ENCODE measurements around the gene PIPOX. TPM values are rescaled to one million over a fixed set of nuclear protein-coding genes. Genes with fewer than 3 reads are reported as not detected.

The PIPOX gene
- total and polyA plus RNA-seq, 4 experiments from 2014 or later: 0.29 to 3.6 (median 3.5) TPM; not detected in 1

DNA sequence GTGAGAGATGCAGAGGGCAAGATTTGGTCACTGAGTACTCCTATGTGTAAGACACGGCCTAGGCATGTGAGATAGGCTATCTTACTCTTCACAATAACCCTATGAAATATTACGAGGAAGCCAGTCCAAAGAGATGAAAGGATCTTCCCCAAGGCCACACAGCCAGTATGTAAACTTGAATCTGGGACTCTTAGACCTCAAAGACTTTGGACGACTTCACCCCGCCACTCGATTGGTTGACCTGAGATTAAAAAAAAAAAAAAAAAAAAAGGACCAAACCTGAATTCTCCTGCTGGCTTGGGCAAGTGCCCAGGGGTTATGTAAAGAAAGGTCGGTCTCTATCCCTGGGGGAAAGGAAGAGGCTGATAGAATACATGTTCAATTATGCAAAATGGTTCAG, 33.1 kb downstream of the PIPOX start:
- Mint-ChIP-seq H3K27ac (peak overlapping the region in 2 of 7 donors; percentile 35 to 53), H3K36me3 (peaks cover 8 to 45% of the 10 kb centered on the region in 2 donors), H3K4me3 (no peak overlapping the region), H3K4me1 (peaks cover 0 to 4% (median 2%) of the 10 kb centered on the region in 4 donors), H3K9me3 (no peaks in the 10 kb centered on the region), H3K27me3 (no peaks in the 10 kb centered on the region)
- Histone ChIP-seq H3K9me3 (ENCODE audit: control insufficient read depth in 1 of 2, low read length in 2 of 2) (no peaks in the 10 kb centered on the region), H3K27me3 (ENCODE audit: insufficient read depth, low read length) (no peaks in the 10 kb centered on the region), H3K4me3 (ENCODE audit: low read length in 2 of 2) (no peak overlapping the region), H3K27ac (ENCODE audit: low read depth, low read length) (no peak overlapping the region), H3K36me3 (ENCODE audit: insufficient read depth, low read length) (peaks cover 10% of the 10 kb centered on the region), H3K4me1 (ENCODE audit: insufficient read depth, low read length) (no peaks in the 10 kb centered on the region)
- ChIA-PET POLR2A (ENCODE audit: partially characterized antibody) (no interaction called here), CTCF (ENCODE audit: partially characterized antibody) (interaction anchor here (1.0 kb wide), 1 partner anchor 123 kb away, joined by 3 read pairs; no protein-coding TSS in a partner anchor)
- DNase-seq: no peak
- intact Hi-C loops (cut with micrococcal nuclease): no loop called here

DNA sequence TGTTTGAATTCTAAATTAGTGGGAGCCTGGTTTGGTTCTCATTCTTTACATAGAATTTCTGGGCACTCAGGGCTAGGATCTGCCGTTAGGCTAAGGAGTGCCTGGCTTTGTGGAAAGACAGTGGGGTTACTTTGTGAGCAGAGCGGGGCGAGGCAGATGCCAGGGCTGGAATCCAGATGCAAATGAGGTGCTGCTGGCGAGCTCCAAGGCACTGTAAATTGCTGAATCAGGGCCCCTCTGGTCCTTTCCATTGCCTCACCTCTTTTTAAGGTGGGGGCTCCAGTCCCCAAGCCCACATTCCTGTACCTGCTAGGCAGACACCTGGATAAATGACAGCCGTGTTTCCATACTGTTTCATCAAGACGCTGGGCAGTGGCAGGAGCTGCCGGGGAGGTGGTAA, 33.8 kb downstream of the PIPOX start:
- no peak overlapping the region for H3K27ac ChIP-seq (ENCODE audit: low read depth, low read length)
- H3K9me3 Mint-ChIP-seq: no peaks in the 10 kb centered on the region
- CTCF ChIA-PET (ENCODE audit: partially characterized antibody): interaction anchor here (1.0 kb wide), 1 partner anchor 124 kb away, joined by 3 read pairs; no protein-coding TSS in a partner anchor
- no peaks in the 10 kb centered on the region for H3K27me3 ChIP-seq (ENCODE audit: insufficient read depth, low read length)
- no peaks in the 10 kb centered on the region for H3K9me3 ChIP-seq (ENCODE audit: control insufficient read depth in 1 of 2, low read length in 2 of 2)
- DNase-seq: no peak
- intact Hi-C loops (cut with micrococcal nuclease): no loop called here
- H3K4me1 Mint-ChIP-seq: peaks cover 0 to 4% (median under 1%) of the 10 kb centered on the region in 4 donors
- H3K36me3 ChIP-seq (ENCODE audit: insufficient read depth, low read length): peaks cover 12% of the 10 kb centered on the region
- H3K36me3 Mint-ChIP-seq: peaks cover 14 to 51% of the 10 kb centered on the region in 2 donors
- no peaks in the 10 kb centered on the region for H3K4me1 ChIP-seq (ENCODE audit: insufficient read depth, low read length)
- peak overlapping the region in 2 of 7 donors; percentile 53 to 81 for H3K27ac Mint-ChIP-seq
- H3K27me3 Mint-ChIP-seq: no peaks in the 10 kb centered on the region
- H3K4me3 ChIP-seq (ENCODE audit: low read length in 2 of 2): no peak overlapping the region
- POLR2A ChIA-PET (ENCODE audit: partially characterized antibody): no interaction called here
- peak overlapping the region in 1 of 8 donors; percentile 28 for H3K4me3 Mint-ChIP-seq

DNA sequence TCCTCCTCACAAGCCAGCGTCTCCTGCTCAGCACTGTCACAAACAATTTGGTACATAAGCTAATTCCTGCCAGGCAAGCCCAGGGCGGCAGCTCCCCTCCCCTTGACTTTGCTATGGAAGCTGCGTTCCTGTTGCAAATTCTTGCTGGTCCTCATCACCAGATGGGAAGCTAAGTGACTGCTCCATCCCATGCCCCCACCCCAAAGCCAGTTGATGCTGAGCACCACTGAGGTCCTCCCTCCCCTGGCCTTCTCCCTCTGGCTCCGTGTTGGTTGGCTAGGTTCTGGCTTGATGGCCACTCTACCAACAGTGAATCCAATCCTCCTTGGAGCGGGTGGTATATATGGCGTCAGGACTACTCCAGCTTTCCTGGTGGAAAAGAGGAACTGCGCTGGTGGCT, 34.4 kb downstream of the PIPOX start:
- no peak for DNase-seq

DNA sequence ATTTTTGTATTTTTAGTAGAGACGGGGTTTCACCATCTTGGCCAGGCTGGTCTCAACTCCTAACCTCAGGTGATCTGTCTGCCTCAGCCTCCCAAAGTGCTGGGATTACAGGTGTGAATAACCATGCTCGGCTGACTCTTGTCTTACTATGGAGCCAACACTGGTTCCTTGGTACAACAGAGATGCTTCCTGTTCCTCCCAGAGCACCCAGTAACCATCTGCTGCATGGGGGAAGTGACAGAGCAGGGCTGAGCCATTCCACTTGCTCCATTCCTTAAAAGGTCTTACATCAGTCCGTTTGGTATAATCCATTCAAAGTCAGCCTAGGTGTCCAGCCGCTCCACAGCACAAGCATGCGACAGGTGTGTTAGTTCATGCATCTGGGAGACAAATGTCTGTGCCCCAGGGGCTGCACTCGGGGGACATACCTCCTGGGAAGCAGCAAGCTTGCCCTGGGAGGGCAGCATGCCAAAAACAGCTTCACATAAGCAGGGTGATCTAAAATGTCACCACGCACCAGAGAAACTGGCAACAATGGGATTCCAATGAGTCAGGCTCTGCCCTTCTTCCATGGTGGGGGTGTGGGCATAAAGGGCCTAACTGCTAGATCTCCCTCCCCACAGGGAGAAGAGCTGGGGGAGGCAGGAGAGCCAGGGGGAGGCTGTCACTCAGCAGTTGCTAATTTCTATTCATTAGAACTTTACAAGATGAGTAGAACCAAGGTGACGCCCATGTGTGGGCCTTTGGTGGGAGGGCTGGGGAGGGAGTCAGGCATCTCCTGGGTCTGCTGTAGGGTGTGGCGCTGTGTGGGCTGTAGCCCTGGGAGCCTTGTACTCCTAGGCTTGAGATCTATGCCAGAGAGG, 35.5 kb downstream of the PIPOX start:
- H3K4me1 Mint-ChIP-seq: no peaks in the 10 kb centered on the region
- peaks cover 19 to 53% of the 10 kb centered on the region in 2 donors for H3K36me3 Mint-ChIP-seq
- Histone ChIP-seq H3K4me1 (ENCODE audit: insufficient read depth, low read length) (no peaks in the 10 kb centered on the region), H3K9me3 (ENCODE audit: control insufficient read depth in 1 of 2, low read length in 2 of 2) (no peaks in the 10 kb centered on the region), H3K4me3 (ENCODE audit: low read length in 2 of 2) (no peak overlapping the region), H3K36me3 (ENCODE audit: insufficient read depth, low read length) (peaks cover 23% of the 10 kb centered on the region), H3K27ac (ENCODE audit: low read depth, low read length) (no peak overlapping the region), H3K27me3 (ENCODE audit: insufficient read depth, low read length) (no peaks in the 10 kb centered on the region)
- H3K27ac Mint-ChIP-seq: peak overlapping the region in 1 of 7 donors; percentile 35
- ChIA-PET POLR2A (ENCODE audit: partially characterized antibody) (interaction anchor here (1.4 kb wide), 1 partner anchor 16 kb away, joined by 4 read pairs; no protein-coding TSS in a partner anchor), CTCF (ENCODE audit: partially characterized antibody) (interaction anchor here (0.8 to 1.7 kb wide), 3 partner anchors 34 to 113 kb away, joined by 3 to 9 read pairs (median 3); no protein-coding TSS in a partner anchor)
- no peak for DNase-seq
- no peaks in the 10 kb centered on the region for H3K9me3 Mint-ChIP-seq
- intact Hi-C loops (cut with micrococcal nuclease): no loop called here
- no peak overlapping the region for H3K4me3 Mint-ChIP-seq
- H3K27me3 Mint-ChIP-seq: no peaks in the 10 kb centered on the region

More for the DNA sequence above, 34.4 kb downstream of the PIPOX start:
- H3K36me3 Mint-ChIP-seq: peaks cover 16 to 55% of the 10 kb centered on the region in 2 donors
- Histone ChIP-seq H3K36me3 (ENCODE audit: insufficient read depth, low read length) (peaks cover 18% of the 10 kb centered on the region), H3K4me1 (ENCODE audit: insufficient read depth, low read length) (no peaks in the 10 kb centered on the region), H3K9me3 (ENCODE audit: control insufficient read depth in 1 of 2, low read length in 2 of 2) (no peaks in the 10 kb centered on the region), H3K27me3 (ENCODE audit: insufficient read depth, low read length) (no peaks in the 10 kb centered on the region), H3K27ac (ENCODE audit: low read depth, low read length) (no peak overlapping the region), H3K4me3 (ENCODE audit: low read length in 2 of 2) (no peak overlapping the region)
- no peaks in the 10 kb centered on the region for H3K27me3 Mint-ChIP-seq
- peak overlapping the region in 1 of 7 donors; percentile 59 for H3K27ac Mint-ChIP-seq
- CTCF ChIA-PET (ENCODE audit: partially characterized antibody): interaction anchor here (1.0 kb wide), 1 partner anchor 111 kb away, joined by 3 read pairs; no protein-coding TSS in a partner anchor
- H3K9me3 Mint-ChIP-seq: no peaks in the 10 kb centered on the region
- no peak overlapping the region for H3K4me3 Mint-ChIP-seq
- peaks cover 0 to 4% (median under 1%) of the 10 kb centered on the region in 4 donors for H3K4me1 Mint-ChIP-seq
- POLR2A ChIA-PET (ENCODE audit: partially characterized antibody): no interaction called here
- intact Hi-C loops (cut with micrococcal nuclease): no loop called here

DNA sequence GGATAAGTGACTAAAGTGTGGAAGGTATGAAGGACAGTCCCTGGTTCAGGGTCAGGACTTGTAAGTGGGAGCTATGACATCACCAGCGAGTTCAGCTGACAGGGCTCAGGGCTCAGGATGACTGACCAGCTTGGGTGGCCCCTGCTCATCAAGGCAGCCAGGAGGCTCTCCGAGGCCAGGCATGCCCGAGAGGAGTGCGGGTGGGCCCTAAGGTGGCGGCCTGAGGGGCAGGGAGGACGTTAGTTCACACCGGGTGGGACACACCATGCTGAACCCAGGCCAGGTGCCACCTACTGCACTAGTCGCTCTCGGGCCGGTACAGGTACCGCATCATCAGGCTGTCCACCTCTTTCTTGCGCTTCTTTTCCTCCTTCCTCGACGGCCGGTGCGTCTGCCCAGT, 36.5 kb downstream of the PIPOX start:
- peaks cover 28% of the 10 kb centered on the region for H3K36me3 ChIP-seq (ENCODE audit: insufficient read depth, low read length)
- H3K27ac Mint-ChIP-seq: no peak overlapping the region
- H3K27me3 ChIP-seq (ENCODE audit: insufficient read depth, low read length): no peaks in the 10 kb centered on the region
- CTCF ChIA-PET (ENCODE audit: partially characterized antibody): interaction anchor here (0.8 to 1.7 kb wide), 2 partner anchors 33 to 114 kb away, joined by 3 to 9 read pairs; no protein-coding TSS in a partner anchor
- intact Hi-C loops (cut with micrococcal nuclease): no loop called here
- no peak overlapping the region for H3K27ac ChIP-seq (ENCODE audit: low read depth, low read length)
- H3K9me3 ChIP-seq (ENCODE audit: control insufficient read depth in 1 of 2, low read length in 2 of 2): no peaks in the 10 kb centered on the region
- H3K27me3 Mint-ChIP-seq: no peaks in the 10 kb centered on the region
- H3K4me3 Mint-ChIP-seq: no peak overlapping the region
- DNase-seq: no peak
- no peak overlapping the region for H3K4me3 ChIP-seq (ENCODE audit: low read length in 2 of 2)
- H3K36me3 Mint-ChIP-seq: peaks cover 29 to 63% of the 10 kb centered on the region in 2 donors
- POLR2A ChIA-PET (ENCODE audit: partially characterized antibody): interaction anchor here (1.4 kb wide), 1 partner anchor 15 kb away, joined by 4 read pairs; no protein-coding TSS in a partner anchor
- no peaks in the 10 kb centered on the region for H3K4me1 ChIP-seq (ENCODE audit: insufficient read depth, low read length)
- H3K9me3 Mint-ChIP-seq: no peaks in the 10 kb centered on the region
- H3K4me1 Mint-ChIP-seq: no peaks in the 10 kb centered on the region

DNA sequence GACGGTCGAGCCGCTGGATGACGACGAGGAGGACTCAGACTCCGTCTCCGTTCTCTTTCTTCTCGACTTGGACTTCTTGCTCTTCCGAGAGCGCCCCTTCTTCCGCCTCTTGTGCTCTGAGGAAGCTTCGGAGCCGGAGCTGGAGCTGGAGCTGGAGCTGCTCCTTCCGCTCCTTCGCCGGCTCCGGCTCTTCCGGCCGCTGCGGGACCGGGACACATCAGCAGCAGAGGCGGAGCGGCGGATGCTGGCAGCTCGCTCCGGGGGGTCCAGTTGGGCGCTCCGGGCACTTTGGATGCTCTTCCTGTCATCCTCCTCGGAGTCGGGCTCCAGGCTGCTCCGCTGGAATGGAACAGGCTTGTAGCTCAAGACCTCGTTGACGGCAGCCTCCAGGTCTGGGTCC, 36.9 kb downstream of the PIPOX start:
- intact Hi-C loops (cut with micrococcal nuclease): no loop called here
- H3K27ac ChIP-seq (ENCODE audit: low read depth, low read length): no peak overlapping the region
- Mint-ChIP-seq H3K36me3 (peaks cover 29 to 67% of the 10 kb centered on the region in 2 donors), H3K27ac (no peak overlapping the region), H3K9me3 (no peaks in the 10 kb centered on the region), H3K4me3 (no peak overlapping the region), H3K27me3 (no peaks in the 10 kb centered on the region), H3K4me1 (no peaks in the 10 kb centered on the region)
- ChIA-PET CTCF (ENCODE audit: partially characterized antibody) (interaction anchor here (1.7 kb wide), 1 partner anchor 114 kb away, joined by 9 read pairs; no protein-coding TSS in a partner anchor), POLR2A (ENCODE audit: partially characterized antibody) (no interaction called here)
- H3K4me3 ChIP-seq (ENCODE audit: low read length in 2 of 2): no peak overlapping the region
- H3K36me3 ChIP-seq (ENCODE audit: insufficient read depth, low read length): peaks cover 29% of the 10 kb centered on the region
- no peaks in the 10 kb centered on the region for H3K4me1 ChIP-seq (ENCODE audit: insufficient read depth, low read length)
- H3K9me3 ChIP-seq (ENCODE audit: control insufficient read depth in 1 of 2, low read length in 2 of 2): no peaks in the 10 kb centered on the region
- H3K27me3 ChIP-seq (ENCODE audit: insufficient read depth, low read length): no peaks in the 10 kb centered on the region
- no peak for DNase-seq

DNA sequence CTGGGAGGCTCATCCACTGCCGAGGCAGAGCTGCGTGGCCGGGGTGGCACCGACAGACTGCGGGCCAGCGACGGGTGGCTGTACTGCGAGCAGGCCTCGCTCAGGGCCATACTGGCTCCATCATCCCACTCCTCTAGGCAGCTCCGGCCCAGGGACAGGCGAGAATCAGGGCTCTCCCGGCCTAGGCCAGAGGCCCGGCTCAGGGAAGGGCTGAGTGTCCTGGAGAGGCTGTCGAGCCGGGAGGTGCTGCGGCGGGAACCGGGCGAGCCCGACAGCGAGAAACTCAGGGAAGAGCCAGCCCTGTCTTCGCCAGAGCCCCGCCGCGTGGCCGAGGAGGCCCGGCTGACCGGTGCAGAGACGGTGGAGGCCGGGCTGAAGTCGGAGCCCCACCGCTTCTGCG, 37.4 kb downstream of the PIPOX start:
- Histone ChIP-seq H3K4me1 (ENCODE audit: insufficient read depth, low read length) (no peaks in the 10 kb centered on the region), H3K36me3 (ENCODE audit: insufficient read depth, low read length) (peaks cover 34% of the 10 kb centered on the region), H3K27me3 (ENCODE audit: insufficient read depth, low read length) (no peaks in the 10 kb centered on the region), H3K9me3 (ENCODE audit: control insufficient read depth in 1 of 2, low read length in 2 of 2) (no peaks in the 10 kb centered on the region), H3K27ac (ENCODE audit: low read depth, low read length) (no peak overlapping the region), H3K4me3 (ENCODE audit: low read length in 2 of 2) (no peak overlapping the region)
- DNase-seq: no peak
- H3K36me3 Mint-ChIP-seq: peaks cover 29 to 71% of the 10 kb centered on the region in 2 donors
- no peaks in the 10 kb centered on the region for H3K27me3 Mint-ChIP-seq
- CTCF ChIA-PET (ENCODE audit: partially characterized antibody): no interaction called here
- no peak overlapping the region for H3K27ac Mint-ChIP-seq
- intact Hi-C loops (cut with micrococcal nuclease): no loop called here
- H3K9me3 Mint-ChIP-seq: no peaks in the 10 kb centered on the region
- H3K4me3 Mint-ChIP-seq: no peak overlapping the region
- POLR2A ChIA-PET (ENCODE audit: partially characterized antibody): no interaction called here
- H3K4me1 Mint-ChIP-seq: no peaks in the 10 kb centered on the region

Measured in CD4-positive, alpha-beta memory T cell (primary cell).